ENCODE results near the gene PRKN.

GRCh38 chr6:162728197-162728596, 631 bp upstream of the PRKN start:
- TF ChIP-seq POLR2A (IDR thresholded peaks at IDR 0.05), result no peak
- TF ChIP-seq CTCF (IDR thresholded peaks at IDR 0.05 in 8 of 11, conservative IDR thresholded peaks at IDR 0.05 in 3 of 11), result no peak
